HAP-1 (cell line): ENCODE measurements around the gene SSRP1.

ENCODE experiments used
- DNase-seq, 2 experiments: peaks; one replicate each; pipeline ENCODE4 v3.0.0-alpha.2; 2016 to 2020; ENCODE audit warnings: low spot score in 2 of 2
- H3K27me3 ChIP-seq: fragments of 250-450 bp; sonication (Bioruptor Pico); 2 replicates; pipeline ENCODE4 v1.5.1; 2020; ENCODE audit warnings: low read depth, mild to moderate bottlenecking, moderate library complexity
- H3K36me3 ChIP-seq: fragments of 250-450 bp; sonication (Bioruptor Pico); replicated peaks from 2 replicates; pipeline ENCODE4 v1.5.1; 2020; ENCODE audit warnings: mild to moderate bottlenecking
- H3K4me1 ChIP-seq: fragments of 250-450 bp; sonication (Bioruptor Pico); 2 replicates; pipeline ENCODE4 v1.5.1; 2020; ENCODE audit warnings: mild to moderate bottlenecking
- H3K4me3 ChIP-seq: fragments of 250-450 bp; sonication (Bioruptor Pico); 2 replicates; pipeline ENCODE4 v1.5.1; 2020; ENCODE audit warnings: mild to moderate bottlenecking, moderate library complexity
- H3K9me3 ChIP-seq: fragments of 250-450 bp; sonication (Bioruptor Pico); 2 replicates; pipeline ENCODE4 v1.5.1; 2020; ENCODE audit warnings: mild to moderate bottlenecking, moderate library complexity
- in situ Hi-C: fragments of 300-500 bp; cut with MboI; formaldehyde crosslinking; loops from 3 replicates; pipeline ENCODE4 v1.14.3; 2020; ENCODE audit warnings: low sequenced_read_pairs, inconsistent platforms, mixed read lengths

Gene SSRP1

GRCh38 chr11:57356268-57356667, 20.6 kb upstream of the SSRP1 start:
- peaks cover 5% of the 10 kb centered on the region for H3K4me1 ChIP-seq
- DNase-seq: no peak
- no peak overlapping the region for H3K4me3 ChIP-seq
- no peaks in the 10 kb centered on the region for H3K9me3 ChIP-seq
- no peaks in the 10 kb centered on the region for H3K36me3 ChIP-seq
- no peaks in the 10 kb centered on the region for H3K27me3 ChIP-seq
- in situ Hi-C loops: loop anchor here (25.0 kb wide), 1 partner anchor 1156 kb away; the partner anchor contains the start of gene OR5B21

- Histone ChIP-seq H3K36me3 (no peaks in the 10 kb centered on the region), H3K4me1 (peaks cover 5% of the 10 kb centered on the region), H3K9me3 (no peaks in the 10 kb centered on the region), H3K4me3 (no peak overlapping the region), H3K27me3 (no peaks in the 10 kb centered on the region)
- in situ Hi-C loops: loop anchor here (25.0 kb wide), 1 partner anchor 1158 kb away; the partner anchor contains the start of gene OR5B21
- DNase-seq: no peak
Measured at GRCh38 chr11:57354699-57355098, 19.0 kb upstream of the SSRP1 start.

GRCh38 chr11:57353852-57354251, 18.2 kb upstream of the SSRP1 start:
- DNase-seq: no peak
- H3K4me1 ChIP-seq: peaks cover 5% of the 10 kb centered on the region
- in situ Hi-C loops: loop anchor here (25.0 kb wide), 1 partner anchor 1158 kb away; the partner anchor contains the start of gene OR5B21

GRCh38 chr11:57353446-57353845, 17.8 kb upstream of the SSRP1 start:
- H3K9me3 ChIP-seq: no peaks in the 10 kb centered on the region
- no peaks in the 10 kb centered on the region for H3K27me3 ChIP-seq
- no peak for DNase-seq
- peaks cover 5% of the 10 kb centered on the region for H3K4me1 ChIP-seq
- H3K4me3 ChIP-seq: no peak overlapping the region
- no peaks in the 10 kb centered on the region for H3K36me3 ChIP-seq
- in situ Hi-C loops: loop anchor here (25.0 kb wide), 1 partner anchor 1159 kb away; the partner anchor contains the start of gene OR5B21

More at GRCh38 chr11:57353852-57354251, 18.2 kb upstream of the SSRP1 start:
- Histone ChIP-seq H3K27me3 (no peaks in the 10 kb centered on the region), H3K9me3 (no peaks in the 10 kb centered on the region), H3K36me3 (no peaks in the 10 kb centered on the region), H3K4me3 (no peak overlapping the region)

- H3K4me1 ChIP-seq: peaks cover 5% of the 10 kb centered on the region
- H3K36me3 ChIP-seq: no peaks in the 10 kb centered on the region
- no peaks in the 10 kb centered on the region for H3K27me3 ChIP-seq
- no peak overlapping the region for H3K4me3 ChIP-seq
- H3K9me3 ChIP-seq: no peaks in the 10 kb centered on the region
- in situ Hi-C loops: loop anchor here (25.0 kb wide), 1 partner anchor 1159 kb away; the partner anchor contains the start of gene OR5B21
- no peak for DNase-seq
Measured at GRCh38 chr11:57353036-57353435, 17.3 kb upstream of the SSRP1 start.

- H3K9me3 ChIP-seq: no peaks in the 10 kb centered on the region
- peaks cover 9% of the 10 kb centered on the region for H3K4me1 ChIP-seq
- H3K36me3 ChIP-seq: no peaks in the 10 kb centered on the region
- H3K4me3 ChIP-seq: no peak overlapping the region
- in situ Hi-C loops: loop anchor here (10.0 to 25.0 kb wide), 2 partner anchors 315 to 1163 kb away; partner anchors contain the start of genes OR5B21 and ZDHHC5
- H3K27me3 ChIP-seq: no peaks in the 10 kb centered on the region
- DNase-seq: peak in 1 of 2 experiments; percentile 87
Measured at GRCh38 chr11:57349491-57350274, 14.0 kb upstream of the SSRP1 start.

- H3K4me3 ChIP-seq: no peak overlapping the region
- H3K4me1 ChIP-seq: peaks cover 16% of the 10 kb centered on the region
- in situ Hi-C loops: loop anchor here (10.0 kb wide), 1 partner anchor 316 kb away; the partner anchor contains the start of gene ZDHHC5
- no peaks in the 10 kb centered on the region for H3K9me3 ChIP-seq
- no peaks in the 10 kb centered on the region for H3K27me3 ChIP-seq
- no peaks in the 10 kb centered on the region for H3K36me3 ChIP-seq
- DNase-seq: no peak
Measured at GRCh38 chr11:57348636-57349313, 13.1 kb upstream of the SSRP1 start.

- Histone ChIP-seq H3K36me3 (no peaks in the 10 kb centered on the region), H3K4me3 (no peak overlapping the region), H3K27me3 (no peaks in the 10 kb centered on the region), H3K9me3 (no peaks in the 10 kb centered on the region), H3K4me1 (peaks cover 19% of the 10 kb centered on the region)
- in situ Hi-C loops: loop anchor here (10.0 kb wide), 1 partner anchor 317 kb away; the partner anchor contains the start of gene ZDHHC5
- DNase-seq: no peak
Measured at GRCh38 chr11:57348052-57348451, 12.4 kb upstream of the SSRP1 start.

GRCh38 chr11:57347336-57347735, 11.6 kb upstream of the SSRP1 start:
- Histone ChIP-seq H3K36me3 (no peaks in the 10 kb centered on the region), H3K4me1 (peaks cover 20% of the 10 kb centered on the region), H3K27me3 (no peaks in the 10 kb centered on the region), H3K9me3 (no peaks in the 10 kb centered on the region), H3K4me3 (no peak overlapping the region)
- in situ Hi-C loops: loop anchor here (10.0 kb wide), 1 partner anchor 317 kb away; the partner anchor contains the start of gene ZDHHC5
- no peak for DNase-seq

GRCh38 chr11:57345555-57346211, 10.0 kb upstream of the SSRP1 start:
- in situ Hi-C loops: loop anchor here (10.0 kb wide), 1 partner anchor 319 kb away; the partner anchor contains the start of gene ZDHHC5
- Histone ChIP-seq H3K9me3 (no peaks in the 10 kb centered on the region), H3K4me3 (no peak overlapping the region), H3K27me3 (no peaks in the 10 kb centered on the region), H3K4me1 (peaks cover 20% of the 10 kb centered on the region), H3K36me3 (no peaks in the 10 kb centered on the region)
- peak; percentile 52 to 86 for DNase-seq

GRCh38 chr11:57344826-57345225, 9.1 kb upstream of the SSRP1 start:
- Histone ChIP-seq H3K36me3 (no peaks in the 10 kb centered on the region), H3K9me3 (no peaks in the 10 kb centered on the region), H3K4me1 (peaks cover 23% of the 10 kb centered on the region), H3K27me3 (no peaks in the 10 kb centered on the region), H3K4me3 (no peak overlapping the region)
- DNase-seq: no peak
- in situ Hi-C loops: loop anchor here (10.0 kb wide), 1 partner anchor 320 kb away; the partner anchor contains the start of gene ZDHHC5

GRCh38 chr11:57343825-57344224, 8.1 kb upstream of the SSRP1 start:
- DNase-seq: peak; percentile 82 to 97
- H3K4me3 ChIP-seq: no peak overlapping the region
- no peaks in the 10 kb centered on the region for H3K36me3 ChIP-seq
- in situ Hi-C loops: loop anchor here (10.0 kb wide), 1 partner anchor 321 kb away; the partner anchor contains the start of gene ZDHHC5
- H3K27me3 ChIP-seq: no peaks in the 10 kb centered on the region
- H3K4me1 ChIP-seq: peaks cover 24% of the 10 kb centered on the region
- no peaks in the 10 kb centered on the region for H3K9me3 ChIP-seq

GRCh38 chr11:57342702-57343101, 7.0 kb upstream of the SSRP1 start:
- H3K9me3 ChIP-seq: no peaks in the 10 kb centered on the region
- no peak overlapping the region for H3K4me3 ChIP-seq
- in situ Hi-C loops: loop anchor here (10.0 kb wide), 1 partner anchor 322 kb away; the partner anchor contains the start of gene ZDHHC5
- H3K4me1 ChIP-seq: peaks cover 24% of the 10 kb centered on the region
- no peak for DNase-seq
- H3K27me3 ChIP-seq: no peaks in the 10 kb centered on the region
- H3K36me3 ChIP-seq: no peaks in the 10 kb centered on the region
